Measurements from ENCODE around the gene INTS6.

INTS6 gene

GRCh38 chr13:51477653-51478324 is 25.0 kb upstream of the INTS6 start:
- TF ChIP-seq, protein P1, sequence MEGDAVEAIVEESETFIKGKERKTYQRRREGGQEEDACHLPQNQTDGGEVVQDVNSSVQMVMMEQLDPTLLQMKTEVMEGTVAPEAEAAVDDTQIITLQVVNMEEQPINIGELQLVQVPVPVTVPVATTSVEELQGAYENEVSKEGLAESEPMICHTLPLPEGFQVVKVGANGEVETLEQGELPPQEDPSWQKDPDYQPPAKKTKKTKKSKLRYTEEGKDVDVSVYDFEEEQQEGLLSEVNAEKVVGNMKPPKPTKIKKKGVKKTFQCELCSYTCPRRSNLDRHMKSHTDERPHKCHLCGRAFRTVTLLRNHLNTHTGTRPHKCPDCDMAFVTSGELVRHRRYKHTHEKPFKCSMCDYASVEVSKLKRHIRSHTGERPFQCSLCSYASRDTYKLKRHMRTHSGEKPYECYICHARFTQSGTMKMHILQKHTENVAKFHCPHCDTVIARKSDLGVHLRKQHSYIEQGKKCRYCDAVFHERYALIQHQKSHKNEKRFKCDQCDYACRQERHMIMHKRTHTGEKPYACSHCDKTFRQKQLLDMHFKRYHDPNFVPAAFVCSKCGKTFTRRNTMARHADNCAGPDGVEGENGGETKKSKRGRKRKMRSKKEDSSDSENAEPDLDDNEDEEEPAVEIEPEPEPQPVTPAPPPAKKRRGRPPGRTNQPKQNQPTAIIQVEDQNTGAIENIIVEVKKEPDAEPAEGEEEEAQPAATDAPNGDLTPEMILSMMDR (conservative IDR thresholded peaks at IDR 0.05; ENCODE audit: low read depth): no peak
- ChIA-PET CTCF (interaction anchor here (0.6 kb wide), 1 partner anchor 155 kb away, joined by 3 read pairs; no protein-coding TSS in a partner anchor), POLR2A (ENCODE audit: low non-redundant PET) (no interaction called here)
- no peak overlapping the region for H3K27ac ChIP-seq
- DNase-seq (ENCODE audit: low spot score): no peak

DNA sequence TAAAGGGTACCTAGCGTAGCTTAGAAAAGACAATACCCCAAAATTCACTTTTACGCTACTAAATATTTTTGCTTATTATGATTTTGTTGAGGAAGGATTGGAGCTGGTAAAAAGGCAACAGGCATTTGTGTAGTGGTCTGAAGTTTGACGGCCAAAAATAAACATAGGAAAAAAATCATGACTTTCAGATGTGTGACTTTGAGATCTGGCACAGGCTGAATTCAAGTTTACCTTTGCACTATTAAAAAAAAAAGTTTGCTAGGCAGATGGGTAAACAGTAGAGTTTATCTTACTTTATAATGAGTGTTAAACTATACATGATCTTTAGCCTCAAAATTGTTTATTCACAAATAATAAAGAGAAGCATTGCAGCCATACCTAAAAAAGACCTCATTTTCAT is 24.3 kb upstream of the INTS6 start:
- POLR2A ChIA-PET (ENCODE audit: low non-redundant PET): no interaction called here
- TF ChIP-seq, protein P1 (conservative IDR thresholded peaks at IDR 0.05; ENCODE audit: low read depth): no peak
- no peak overlapping the region for H3K27ac ChIP-seq
- no peak for DNase-seq (ENCODE audit: low spot score)
- CTCF ChIA-PET: interaction anchor here (0.6 kb wide), 2 partner anchors 54 to 372 kb away, joined by 3 read pairs; no protein-coding TSS in a partner anchor

- POLR2A ChIA-PET (ENCODE audit: low non-redundant PET): interaction anchor here (0.6 kb wide), 1 partner anchor 18 kb away, joined by 4 read pairs; no protein-coding TSS in a partner anchor
- CTCF ChIA-PET: interaction anchor here (0.6 kb wide), 1 partner anchor 302 kb away, joined by 3 read pairs; no protein-coding TSS in a partner anchor
- H3K27ac ChIP-seq: no peak overlapping the region
- DNase-seq (ENCODE audit: low spot score): no peak
- TF ChIP-seq, protein P1 (conservative IDR thresholded peaks at IDR 0.05; ENCODE audit: low read depth): no peak
These were observed 23.1 kb upstream of the INTS6 start for GRCh38 chr13:51475727-51476501.

DNA sequence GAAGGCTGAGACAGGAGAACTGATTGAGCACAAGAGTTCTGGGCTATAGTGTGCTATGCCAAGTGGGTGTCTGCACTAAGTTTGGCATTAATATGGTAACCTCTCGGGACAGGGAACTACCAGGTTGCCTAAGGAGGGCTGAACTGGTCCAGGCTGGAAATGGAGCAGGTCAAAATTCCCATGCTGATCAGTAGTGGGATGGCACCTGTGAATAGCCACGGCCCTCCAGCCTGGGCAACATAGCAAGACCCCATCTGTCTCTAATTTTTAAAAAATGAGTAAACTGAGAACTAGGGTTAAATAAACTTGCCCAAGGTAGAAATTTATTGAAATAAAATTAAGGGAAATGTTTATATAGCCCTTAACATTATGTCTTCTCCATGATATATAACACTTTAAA is 17.0 kb upstream of the INTS6 start:
- TF ChIP-seq, protein P1 (conservative IDR thresholded peaks at IDR 0.05; ENCODE audit: low read depth): no peak
- no peak for DNase-seq (ENCODE audit: low spot score)
- CTCF ChIA-PET: no interaction called here
- H3K27ac ChIP-seq: no peak overlapping the region
- POLR2A ChIA-PET (ENCODE audit: low non-redundant PET): no interaction called here

- H3K27ac ChIP-seq: no peak overlapping the region
- TF ChIP-seq, protein P1 (conservative IDR thresholded peaks at IDR 0.05; ENCODE audit: low read depth): no peak
- ChIA-PET POLR2A (ENCODE audit: low non-redundant PET) (no interaction called here), CTCF (interaction anchor here (0.6 kb wide), 1 partner anchor 167 kb away, joined by 3 read pairs; no protein-coding TSS in a partner anchor)
- DNase-seq (ENCODE audit: low spot score): no peak
These were observed 14.9 kb upstream of the INTS6 start for GRCh38 chr13:51467730-51468129.

DNA sequence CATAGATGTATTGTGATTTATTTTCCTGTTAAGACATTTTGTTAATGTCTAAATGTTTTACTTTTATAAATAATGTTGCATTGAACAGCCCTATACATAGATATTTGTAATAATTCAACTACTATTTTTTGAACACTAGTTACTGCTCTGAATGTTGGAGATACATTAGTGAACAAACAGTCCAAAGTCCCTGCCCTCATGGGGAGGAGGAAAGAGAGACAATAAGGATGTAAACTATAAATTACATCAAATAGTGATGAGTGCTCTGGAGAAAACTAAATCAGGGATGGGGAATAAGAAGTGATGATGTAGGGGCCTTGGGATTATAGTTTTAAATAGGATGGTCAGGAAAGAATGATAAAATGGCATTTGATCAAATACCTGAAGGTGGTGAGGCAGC is 12.3 kb upstream of the INTS6 start:
- no peak for DNase-seq (ENCODE audit: low spot score)
- ChIA-PET POLR2A (ENCODE audit: low non-redundant PET) (no interaction called here), CTCF (no interaction called here)
- H3K27ac ChIP-seq: no peak overlapping the region
- TF ChIP-seq, protein P1 (conservative IDR thresholded peaks at IDR 0.05; ENCODE audit: low read depth): no peak

Data from RWPE1 (cell line).